WTC11 (cell line): ENCODE measurements around the gene PRSS53. TPM values are rescaled to one million over a fixed set of nuclear protein-coding genes. Genes with fewer than 3 reads are reported as not detected.

Experiments
- ATAC-seq: fragments of 200-7000 bp; cut with Tn5 transposase; 2 replicates; pipeline ENCODE4 v1.10.0; 2021; ENCODE audit warnings: mild to moderate bottlenecking, moderate library complexity
- CTCF ChIA-PET: fragments of 300-600 bp; sonication (Branson Sonifier 250); formaldehyde crosslinking; loops from one replicate; lab custom pipeline; 2021; ENCODE audit warnings: antibody characterized with exemption; lab: Charles Lee
- POLR2A ChIA-PET: fragments of 350-600 bp; sonication (Branson Sonifier 250); formaldehyde crosslinking; loops from one replicate; lab custom pipeline; 2021; ENCODE audit warnings: antibody characterized with exemption; lab: Charles Lee
- DNase-seq: peaks from one replicate; pipeline ENCODE4 v3.0.0; 2021; ENCODE audit warnings: low spot score
- H3K27ac Mint-ChIP-seq: 2 replicates; pipeline ENCODE4 v1.8.0; 2021; ENCODE audit warnings: mixed read lengths
- H3K27me3 Mint-ChIP-seq: 2 replicates; pipeline ENCODE4 v1.8.0; 2021; ENCODE audit warnings: low read depth, mild to moderate bottlenecking, moderate library complexity, mixed read lengths
- H3K36me3 Mint-ChIP-seq: 2 replicates; pipeline ENCODE4 v1.8.0; 2021; ENCODE audit warnings: mixed read lengths
- H3K4me1 Mint-ChIP-seq: 2 replicates; pipeline ENCODE4 v1.8.0; 2022; ENCODE audit warnings: mixed read lengths
- H3K4me3 Mint-ChIP-seq: 2 replicates; pipeline ENCODE4 v1.8.0; 2021; ENCODE audit warnings: mild to moderate bottlenecking, moderate library complexity, mixed read lengths
- H3K9me3 Mint-ChIP-seq: 2 replicates; pipeline ENCODE4 v1.8.0; 2021; ENCODE audit warnings: mixed read lengths
- CDX4 ChIP-seq: fragments of 250-450 bp; sonication (Bioruptor Pico); IDR thresholded peaks from 2 replicates; pipeline ENCODE4 v1.9.0; 2021; ENCODE audit warnings: moderate library complexity, mild to moderate bottlenecking, inconsistent platforms, borderline replicate concordance
- CTCF ChIP-seq: fragments of 200-600 bp; IDR thresholded peaks from 2 replicates; pipeline ENCODE4 v1.8.0; 2022; ENCODE audit warnings: antibody characterized with exemption
- EMX1 ChIP-seq: fragments of 250-450 bp; sonication (Bioruptor Pico); IDR thresholded peaks from 2 replicates; pipeline ENCODE4 v1.8.0; 2021; ENCODE audit warnings: mild to moderate bottlenecking
- FOXK1 ChIP-seq: sonication (generic); formaldehyde crosslinking; IDR thresholded peaks from 2 replicates; pipeline ENCODE4 v1.8.0; 2022; ENCODE audit warnings: mild to moderate bottlenecking, moderate library complexity, missing genetic modification reagents
- GABPB1 ChIP-seq: sonication (generic); formaldehyde crosslinking; IDR thresholded peaks from 2 replicates; pipeline ENCODE4 v1.8.1; 2023; ENCODE audit warnings: mild to moderate bottlenecking, missing genetic modification reagents
- IRF1 ChIP-seq: sonication (generic); formaldehyde crosslinking; IDR thresholded peaks from 2 replicates; pipeline ENCODE4 v1.8.0; 2023; ENCODE audit warnings: missing genetic modification reagents
- NFYB ChIP-seq: sonication (generic); formaldehyde crosslinking; conservative IDR thresholded peaks from 2 replicates; pipeline ENCODE4 v1.8.0; 2022; ENCODE audit warnings: low read depth, missing genetic modification reagents
- OVOL2 ChIP-seq: fragments of 250-450 bp; sonication (Bioruptor Pico); IDR thresholded peaks from 2 replicates; pipeline ENCODE4 v1.9.0; 2021; ENCODE audit warnings: mild to moderate bottlenecking, borderline replicate concordance
- PRRX2 ChIP-seq: fragments of 250-450 bp; sonication (Bioruptor Pico); IDR thresholded peaks from 2 replicates; pipeline ENCODE4 v1.8.0; 2021; ENCODE audit warnings: mild to moderate bottlenecking
- RELA ChIP-seq: sonication (generic); formaldehyde crosslinking; IDR thresholded peaks from 2 replicates; pipeline ENCODE4 v1.8.1; 2022; ENCODE audit warnings: missing genetic modification reagents, mild to moderate bottlenecking, borderline replicate concordance
- RORB ChIP-seq: fragments of 250-450 bp; sonication (Bioruptor Pico); IDR thresholded peaks from 2 replicates; pipeline ENCODE4 v1.9.0; 2021; ENCODE audit warnings: mild to moderate bottlenecking
- STAT6 ChIP-seq: sonication (generic); formaldehyde crosslinking; conservative IDR thresholded peaks from 2 replicates; pipeline ENCODE4 v1.8.1; 2023; ENCODE audit warnings: mild to moderate bottlenecking, low read depth, missing genetic modification reagents, moderate library complexity
- ZBTB43 ChIP-seq: sonication (generic); formaldehyde crosslinking; IDR thresholded peaks from 2 replicates; pipeline ENCODE4 v1.8.1; 2023; ENCODE audit warnings: mild to moderate bottlenecking, missing genetic modification reagents
- ZNF396 ChIP-seq: fragments of 250-450 bp; sonication (Bioruptor Pico); IDR thresholded peaks from 2 replicates; pipeline ENCODE4 v1.8.0; 2021; ENCODE audit warnings: mild to moderate bottlenecking, moderate library complexity, borderline replicate concordance
- total RNA-seq: library from RNA; stranded (reverse); gene quantifications from 3 replicates; pipeline ENCODE4 v1.2.3, GENCODE V29; 2021

Gene PRSS53
- total RNA-seq, 1 experiment from 2014 or later: 4.9 TPM

GRCh38 chr16:31129568-31130335 is 41.0 kb upstream of the PRSS53 start:
- Mint-ChIP-seq H3K4me1 (peaks cover 44% of the 10 kb centered on the region), H3K9me3 (no peaks in the 10 kb centered on the region), H3K4me3 (no peak overlapping the region), H3K27ac (peak overlapping the region; percentile 66), H3K36me3 (peaks cover 31% of the 10 kb centered on the region), H3K27me3 (no peaks in the 10 kb centered on the region)
- no peak for DNase-seq
- no peak for ATAC-seq
- ChIA-PET CTCF (interaction anchor here (1.8 to 3.3 kb wide), 3 partner anchors 12 to 145 kb away, joined by 10 to 25 read pairs (median 12); partner anchors contain the start of genes HSD3B7 and KAT8), POLR2A (interaction anchor here (0.9 to 1.8 kb wide), 4 partner anchors 9 to 50 kb away, joined by 3 to 20 read pairs (median 4); partner anchors contain the start of genes FUS and KAT8)
- TF ChIP-seq FOXK1 (CRISPR knock-in tag) (no peak), PRRX2 (CRISPR knock-in tag) (no peak), ZNF396 (no peak), NFYB (CRISPR knock-in tag) (no peak), RELA (CRISPR knock-in tag) (no peak), ZBTB43 (no peak), OVOL2 (no peak), GABPB1 (CRISPR knock-in tag) (no peak), CDX4 (CRISPR knock-in tag) (no peak), IRF1 (no peak), CTCF (no peak)

- no peak overlapping the region for H3K4me3 Mint-ChIP-seq
- ChIA-PET CTCF (interaction anchor here (2.6 to 3.3 kb wide), 2 partner anchors 11 to 13 kb away, joined by 12 to 25 read pairs; partner anchors contain the start of gene KAT8), POLR2A (interaction anchor here (1.1 to 1.4 kb wide), 2 partner anchors 11 to 51 kb away, joined by 3 to 6 read pairs; partner anchors contain the start of genes FUS and KAT8)
- ATAC-seq (no peak), DNase-seq (no peak)
- H3K27ac Mint-ChIP-seq: 0 out of 2 replicates have a peak overlapping the region, but pooled peaks have one; percentile 66
- peaks cover 30% of the 10 kb centered on the region for H3K36me3 Mint-ChIP-seq
- no peaks in the 10 kb centered on the region for H3K9me3 Mint-ChIP-seq
- peaks cover 36% of the 10 kb centered on the region for H3K4me1 Mint-ChIP-seq
- TF ChIP-seq EMX1 (no peak), STAT6 (CRISPR knock-in tag) (no peak), RORB (CRISPR knock-in tag) (no peak), RELA (CRISPR knock-in tag) (no peak)
- H3K27me3 Mint-ChIP-seq: no peaks in the 10 kb centered on the region
Observed at GRCh38 chr16:31128711-31129567, 40.2 kb upstream of the PRSS53 start.
